Smooth muscle cell (in vitro differentiated cells): Measurements from ENCODE around the gene RPL36. TPM values are rescaled to one million over a fixed set of nuclear protein-coding genes. Genes with fewer than 3 reads are reported as not detected.
"Not testable (repeated sequence)": the region's sequence is repeated elsewhere in the genome, so short reads cannot be mapped to it uniquely, and the experiment has no call there.

ENCODE experiments used
- DNase-seq: peaks from one replicate; lab custom pipeline; 2025; ENCODE audit not compliant: unreplicated experiment; lab: John Stamatoyannopoulos, UW
- H2AFZ ChIP-seq: fragments of 200-600 bp; sonication (generic); 2 replicates; pipeline ENCODE4 v1.6.0; 2016; ENCODE audit warnings: antibody characterized with exemption, low read depth, mild to moderate bottlenecking
- H3F3A ChIP-seq: fragments of 200-600 bp; sonication (generic); 2 replicates; pipeline ENCODE4 v1.6.0; 2017; ENCODE audit warnings: antibody characterized with exemption, low read depth
- H3K27ac ChIP-seq: fragments of 200-600 bp; sonication (generic); 2 replicates; pipeline ENCODE4 v1.5.1; 2016; ENCODE audit warnings: low read depth, mild to moderate bottlenecking
- H3K27me3 ChIP-seq: fragments of 200-600 bp; sonication (generic); 2 replicates; pipeline ENCODE4 v1.6.1; 2016; ENCODE audit warnings: low read depth, mild to moderate bottlenecking
- H3K36me3 ChIP-seq: fragments of 200-600 bp; sonication (generic); 2 replicates; pipeline ENCODE4 v1.5.1; 2016; ENCODE audit warnings: low read depth
- H3K4me1 ChIP-seq: fragments of 200-600 bp; sonication (generic); 2 replicates; pipeline ENCODE4 v1.5.1; 2016; ENCODE audit warnings: low read depth
- H3K4me2 ChIP-seq: fragments of 200-600 bp; sonication (generic); 2 replicates; pipeline ENCODE4 v1.6.0; 2016; ENCODE audit warnings: mild to moderate bottlenecking
- H3K4me3 ChIP-seq: fragments of 200-600 bp; sonication (generic); 2 replicates; pipeline ENCODE4 v1.5.1; 2016; ENCODE audit warnings: mild to moderate bottlenecking
- H3K79me2 ChIP-seq: fragments of 200-600 bp; sonication (generic); 2 replicates; pipeline ENCODE4 v1.6.0; 2016; ENCODE audit warnings: low read depth, mild to moderate bottlenecking
- H3K9ac ChIP-seq: fragments of 200-600 bp; sonication (generic); 2 replicates; pipeline ENCODE4 v1.6.0; 2016; ENCODE audit warnings: low read depth
- H3K9me3 ChIP-seq: fragments of 200-600 bp; sonication (generic); replicated peaks from 2 replicates; pipeline ENCODE4 v1.5.1; 2016; ENCODE audit warnings: low read depth
- H4K20me1 ChIP-seq: fragments of 200-600 bp; sonication (generic); 2 replicates; pipeline ENCODE4 v1.6.0; 2016; ENCODE audit warnings: low read depth
- CTCF ChIP-seq: fragments of 200-600 bp; sonication (generic); IDR thresholded peaks from 2 replicates; pipeline ENCODE4 v1.5.1; 2017; ENCODE audit warnings: borderline replicate concordance, mild to moderate bottlenecking, antibody characterized with exemption; ENCODE audit not compliant: insufficient read depth, poor library complexity, severe bottlenecking
- WGBS: methylation state at CpG from one replicate; pipeline ENCODE4 v1.1.7; 2016; ENCODE audit warnings: low lambda C conversion rate; 5-methylcytosine and 5-hydroxymethylcytosine counted together
- polyA plus RNA-seq: library from polyadenylated mRNA; unstranded; fragments of >200 nt; fragmentation: Nextera tagmentation; extraction: Ambion mirVana; gene quantifications from 2 replicates; pipeline ENCODE4 v1.2.1, GENCODE V29; 2016
- total RNA-seq: library from RNA; depleted of rRNA; stranded (reverse); fragments of >200 nt; gene quantifications from 2 replicates; pipeline ENCODE4 v1.2.3, GENCODE V29; 2014

RPL36 gene
- total and polyA plus RNA-seq, 2 experiments from 2014 or later = 641 to 1,079 TPM

GRCh38 chr19:5727453-5728050, 37.5 kb downstream of the RPL36 start:
- H3K4me2 ChIP-seq = no peak overlapping the region
- TF ChIP-seq CTCF = no peak
- H4K20me1 ChIP-seq = no peaks in the 10 kb centered on the region
- DNase-seq = no peak
- H3F3A ChIP-seq = no peaks in the 10 kb centered on the region
- H3K4me1 ChIP-seq = no peaks in the 10 kb centered on the region
- H3K4me3 ChIP-seq = no peak overlapping the region
- no peak overlapping the region for H3K27ac ChIP-seq
- H2AFZ ChIP-seq = no peak overlapping the region
- H3K9me3 ChIP-seq = no peaks in the 10 kb centered on the region
- H3K79me2 ChIP-seq = no peaks in the 10 kb centered on the region
- no peak overlapping the region for H3K9ac ChIP-seq
- no peaks in the 10 kb centered on the region for H3K27me3 ChIP-seq
- WGBS = 97% methylated on average over 4 of the region's 4 CpGs
- H3K36me3 ChIP-seq = no peaks in the 10 kb centered on the region

- not testable (repeated sequence) for H3K27ac ChIP-seq, H3K4me1 ChIP-seq, H3K4me3 ChIP-seq, H3K79me2 ChIP-seq, H4K20me1 ChIP-seq, H3K4me2 ChIP-seq, H2AFZ ChIP-seq, H3K9ac ChIP-seq, H3K27me3 ChIP-seq, H3K36me3 ChIP-seq, H3F3A ChIP-seq, DNase-seq, H3K9me3 ChIP-seq
- 88% methylated on average over 2 of the region's 2 CpGs for WGBS
Observed at GRCh38 chr19:5733172-5733571, 43.1 kb downstream of the RPL36 start.

GRCh38 chr19:5738423-5738822, 48.3 kb downstream of the RPL36 start:
- Histone ChIP-seq H3K4me2 (no peak overlapping the region), H3K79me2 (no peaks in the 10 kb centered on the region), H4K20me1 (no peaks in the 10 kb centered on the region), H3K9ac (no peak overlapping the region), H3K36me3 (no peaks in the 10 kb centered on the region), H3F3A (no peaks in the 10 kb centered on the region), H3K27me3 (no peaks in the 10 kb centered on the region), H2AFZ (no peak overlapping the region), H3K27ac (no peak overlapping the region), H3K9me3 (no peaks in the 10 kb centered on the region), H3K4me1 (no peaks in the 10 kb centered on the region), H3K4me3 (no peak overlapping the region)
- 80% methylated on average over 8 of the region's 8 CpGs for WGBS
- no peak for DNase-seq
- no peak for TF ChIP-seq CTCF

Other genes with a start within 250 kb of the RPL36 start
- gene ZNRF4, start 234.9 kb upstream of the RPL36 start, total RNA-seq = not detected in 2 replicates
- gene ZNRF4, start 234.9 kb upstream of the RPL36 start, polyA plus RNA-seq = not detected in 2 replicates
- gene TINCR, start 122.3 kb upstream of the RPL36 start, total RNA-seq = 2.9 and 6.2 TPM in 2 replicates
- gene TINCR, start 122.3 kb upstream of the RPL36 start, polyA plus RNA-seq = 2.2 and 5.7 TPM in 2 replicates
- 10.9 and 44.9 TPM in 2 replicates for gene SAFB2, start 67.5 kb upstream of the RPL36 start, total RNA-seq
- gene SAFB2, start 67.5 kb upstream of the RPL36 start, polyA plus RNA-seq = 28.9 and 40.6 TPM in 2 replicates
- gene SAFB, start 67.2 kb upstream of the RPL36 start, total RNA-seq = 22.8 and 29.4 TPM in 2 replicates
- gene SAFB, start 67.2 kb upstream of the RPL36 start, polyA plus RNA-seq = 68.3 and 74.3 TPM in 2 replicates
- 29.8 and 45.2 TPM in 2 replicates for gene MICOS13, start 9.8 kb upstream of the RPL36 start, total RNA-seq
- gene MICOS13, start 9.8 kb upstream of the RPL36 start, polyA plus RNA-seq = 143 and 151 TPM in 2 replicates
- 10.3 and 28.0 TPM in 2 replicates for gene HSD11B1L, start 9.3 kb upstream of the RPL36 start, total RNA-seq
- gene HSD11B1L, start 9.3 kb upstream of the RPL36 start, polyA plus RNA-seq = 28.4 and 28.5 TPM in 2 replicates
- gene LONP1, start 29.9 kb downstream of the RPL36 start, total RNA-seq = 30.2 and 31.6 TPM in 2 replicates
- gene LONP1, start 29.9 kb downstream of the RPL36 start, polyA plus RNA-seq = 67.7 and 82.6 TPM in 2 replicates
- gene CATSPERD, start 30.3 kb downstream of the RPL36 start, total RNA-seq = not detected in 2 replicates
- gene CATSPERD, start 30.3 kb downstream of the RPL36 start, polyA plus RNA-seq = not detected in 2 replicates
- gene PRR22, start 94.5 kb downstream of the RPL36 start, total RNA-seq = 1.5 and 2.2 TPM in 2 replicates
- 0.65 and 1.7 TPM in 2 replicates for gene PRR22, start 94.5 kb downstream of the RPL36 start, polyA plus RNA-seq
- 12.8 and 19.7 TPM in 2 replicates for gene DUS3L, start 100.9 kb downstream of the RPL36 start, total RNA-seq
- 18.5 and 19.0 TPM in 2 replicates for gene DUS3L, start 100.9 kb downstream of the RPL36 start, polyA plus RNA-seq
- gene NRTN, start 114.8 kb downstream of the RPL36 start, total RNA-seq = 2.2 TPM in 1 of 2 replicates, not detected in the other
- 5.4 and 5.7 TPM in 2 replicates for gene NRTN, start 114.8 kb downstream of the RPL36 start, polyA plus RNA-seq
- gene FUT6, start 149.4 kb downstream of the RPL36 start, total RNA-seq = 0.22 TPM in 1 of 2 replicates, not detected in the other
- not detected in 2 replicates for gene FUT6, start 149.4 kb downstream of the RPL36 start, polyA plus RNA-seq
- gene FUT3, start 161.2 kb downstream of the RPL36 start, total RNA-seq = 0.18 and 0.58 TPM in 2 replicates
- gene FUT3, start 161.2 kb downstream of the RPL36 start, polyA plus RNA-seq = 0.24 TPM in 1 of 2 replicates, not detected in the other
- gene FUT5, start 180.2 kb downstream of the RPL36 start, total RNA-seq = not detected in 2 replicates
- 0.97 TPM in 1 of 2 replicates, not detected in the other for gene FUT5, start 180.2 kb downstream of the RPL36 start, polyA plus RNA-seq
- 169 and 209 TPM in 2 replicates for gene NDUFA11, start 213.5 kb downstream of the RPL36 start, total RNA-seq
- gene NDUFA11, start 213.5 kb downstream of the RPL36 start, polyA plus RNA-seq = 487 and 493 TPM in 2 replicates
- 0.36 and 3.6 TPM in 2 replicates for gene VMAC, start 214.6 kb downstream of the RPL36 start, total RNA-seq
- 0.95 and 2.6 TPM in 2 replicates for gene VMAC, start 214.6 kb downstream of the RPL36 start, polyA plus RNA-seq
- 4.6 and 17.3 TPM in 2 replicates for gene CAPS, start 224.0 kb downstream of the RPL36 start, total RNA-seq
- 5.1 and 13.0 TPM in 2 replicates for gene CAPS, start 224.0 kb downstream of the RPL36 start, polyA plus RNA-seq